Activated CD4-positive, alpha-beta T cell treated with anti-CD3 and anti-CD28 coated beads for 24 hours (primary cell): ENCODE measurements around the gene CHPT1.

Source experiments
- DNase-seq, 2 donors: peaks; one replicate each; pipeline ENCODE4 v3.0.0-alpha.2; 2020; ENCODE audit warnings: low read depth in 2 of 2

The CHPT1 gene

GRCh38 chr12:101685092-101685491 is 12.3 kb upstream of the CHPT1 start:
- no peak for DNase-seq

GRCh38 chr12:101686176-101686575 is 11.3 kb upstream of the CHPT1 start:
- no peak for DNase-seq

GRCh38 chr12:101690544-101691098 is 6.8 kb upstream of the CHPT1 start:
- no peak for DNase-seq

- DNase-seq = no peak
These were observed 5.8 kb upstream of the CHPT1 start for GRCh38 chr12:101691503-101692096.

GRCh38 chr12:101694297-101694848 is 3.1 kb upstream of the CHPT1 start:
- no peak for DNase-seq

GRCh38 chr12:101694986-101695385 is 2.5 kb upstream of the CHPT1 start:
- no peak for DNase-seq

GRCh38 chr12:101695706-101696105 is 1.7 kb upstream of the CHPT1 start:
- DNase-seq = no peak

GRCh38 chr12:101696251-101697196 is 916 bp upstream of the CHPT1 start:
- no peak for DNase-seq

- DNase-seq = no peak
These were observed 725 bp downstream of the CHPT1 start for GRCh38 chr12:101697930-101698799.

- no peak for DNase-seq
These were observed 1.4 kb downstream of the CHPT1 start for GRCh38 chr12:101698800-101699347.

- no peak for DNase-seq
These were observed 2.9 kb downstream of the CHPT1 start for GRCh38 chr12:101700299-101700820.

- DNase-seq = no peak
These were observed 6.0 kb downstream of the CHPT1 start for GRCh38 chr12:101703487-101703886.

- DNase-seq = no peak
These were observed 9.0 kb downstream of the CHPT1 start for GRCh38 chr12:101706403-101706802.

GRCh38 chr12:101707131-101707782 is 9.8 kb downstream of the CHPT1 start:
- no peak for DNase-seq

GRCh38 chr12:101710288-101710687 is 12.8 kb downstream of the CHPT1 start:
- no peak for DNase-seq

GRCh38 chr12:101713059-101713682 is 15.7 kb downstream of the CHPT1 start:
- no peak for DNase-seq

GRCh38 chr12:101713930-101714329 is 16.5 kb downstream of the CHPT1 start:
- DNase-seq = no peak

- no peak for DNase-seq
These were observed 17.5 kb downstream of the CHPT1 start for GRCh38 chr12:101714877-101715444.

GRCh38 chr12:101719566-101719965 is 22.1 kb downstream of the CHPT1 start:
- DNase-seq = no peak

- no peak for DNase-seq
These were observed 22.7 kb downstream of the CHPT1 start for GRCh38 chr12:101720118-101720517.
